ENCODE measurements around the gene RIPOR3.

DNA sequence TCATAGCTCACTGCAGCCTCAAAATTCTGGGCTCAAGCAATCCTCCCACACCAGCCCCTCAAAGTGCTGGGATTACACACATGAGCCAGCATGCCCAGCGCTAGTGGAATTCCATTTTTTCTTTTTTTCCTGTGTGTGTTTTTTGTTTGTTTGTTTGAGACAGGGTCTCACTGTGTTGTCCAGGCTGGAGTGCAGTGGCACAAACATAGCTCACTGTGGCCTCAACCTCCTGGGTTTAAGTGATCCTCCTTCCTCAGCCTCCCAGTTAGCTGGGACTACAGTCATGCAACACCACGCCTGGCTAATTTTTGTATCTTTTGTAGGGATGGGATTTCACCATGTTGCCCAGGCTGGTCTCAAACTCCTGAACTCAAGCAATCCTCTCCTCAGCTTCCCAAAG lies 26.0 kb upstream of the RIPOR3 start:
- TF ChIP-seq EZH2 (IDR thresholded peaks at IDR 0.05; ENCODE audit: borderline replicate concordance, insufficient read depth, low read length, poor library complexity, severe bottlenecking): no peak
- TF ChIP-seq, protein P1, sequence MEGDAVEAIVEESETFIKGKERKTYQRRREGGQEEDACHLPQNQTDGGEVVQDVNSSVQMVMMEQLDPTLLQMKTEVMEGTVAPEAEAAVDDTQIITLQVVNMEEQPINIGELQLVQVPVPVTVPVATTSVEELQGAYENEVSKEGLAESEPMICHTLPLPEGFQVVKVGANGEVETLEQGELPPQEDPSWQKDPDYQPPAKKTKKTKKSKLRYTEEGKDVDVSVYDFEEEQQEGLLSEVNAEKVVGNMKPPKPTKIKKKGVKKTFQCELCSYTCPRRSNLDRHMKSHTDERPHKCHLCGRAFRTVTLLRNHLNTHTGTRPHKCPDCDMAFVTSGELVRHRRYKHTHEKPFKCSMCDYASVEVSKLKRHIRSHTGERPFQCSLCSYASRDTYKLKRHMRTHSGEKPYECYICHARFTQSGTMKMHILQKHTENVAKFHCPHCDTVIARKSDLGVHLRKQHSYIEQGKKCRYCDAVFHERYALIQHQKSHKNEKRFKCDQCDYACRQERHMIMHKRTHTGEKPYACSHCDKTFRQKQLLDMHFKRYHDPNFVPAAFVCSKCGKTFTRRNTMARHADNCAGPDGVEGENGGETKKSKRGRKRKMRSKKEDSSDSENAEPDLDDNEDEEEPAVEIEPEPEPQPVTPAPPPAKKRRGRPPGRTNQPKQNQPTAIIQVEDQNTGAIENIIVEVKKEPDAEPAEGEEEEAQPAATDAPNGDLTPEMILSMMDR (IDR thresholded peaks at IDR 0.05; ENCODE audit: poor library complexity, severe bottlenecking): no peak
- no peak for TF ChIP-seq EP300 (conservative IDR thresholded peaks at IDR 0.05; ENCODE audit: poor library complexity, severe bottlenecking)
- TF ChIP-seq SMC3 (conservative IDR thresholded peaks at IDR 0.05; ENCODE audit: poor library complexity): no peak
- TF ChIP-seq RAD21 (conservative IDR thresholded peaks at IDR 0.05): no peak
- TF ChIP-seq MXI1 (conservative IDR thresholded peaks at IDR 0.05; ENCODE audit: poor library complexity, severe bottlenecking): no peak
- no peak for TF ChIP-seq POLR2AphosphoS5 (IDR thresholded peaks at IDR 0.05)
